Measurements from ENCODE around the gene ATP10D. TPM values are rescaled to one million over a fixed set of nuclear protein-coding genes. Genes with fewer than 3 reads are reported as not detected.
A peak's percentile ranks its signal among the peaks of the same experiment; 100 is the strongest.

The ATP10D gene
- total RNA-seq, 1 experiment from 2014 or later = 0.84 TPM

DNA sequence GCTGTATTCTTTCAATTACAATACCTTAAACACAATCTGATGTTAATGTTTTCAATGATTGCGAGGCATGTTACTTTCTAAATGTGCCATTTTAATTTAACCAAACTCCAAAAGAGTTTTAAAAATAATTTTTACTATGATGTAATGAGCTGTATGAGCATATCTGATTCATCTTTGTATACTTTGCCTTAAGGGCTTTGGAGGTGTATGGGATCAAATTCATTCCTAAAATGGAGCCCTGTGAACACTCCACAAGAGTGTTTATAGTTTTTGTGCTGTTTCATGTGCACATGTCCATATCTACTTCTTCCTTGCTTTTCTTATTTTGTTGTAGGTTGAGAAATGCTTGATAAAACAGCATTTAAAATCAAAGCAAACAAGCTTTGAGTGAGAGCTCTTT is 82.4 kb downstream of the ATP10D start:
- H4K20me1 ChIP-seq (ENCODE audit: low read length) = no peaks in the 10 kb centered on the region
- DNase-seq (peak; percentile 25), ATAC-seq (peak; percentile 64; the same call in 1 of the 2 replicates)
- H3K79me2 ChIP-seq (ENCODE audit: low read length) = no peaks in the 10 kb centered on the region
- CTCF ChIA-PET = no interaction called here
- POLR2A ChIA-PET (ENCODE audit: unreplicated experiment) = no interaction called here
- no peaks in the 10 kb centered on the region for H3F3A ChIP-seq (ENCODE audit: low read length, unreplicated experiment)
- no TSS peak for BruUV-seq (replicated peaks)
- peaks cover 13% of the 10 kb centered on the region; the same call in 1 of the 2 replicates for H3K4me1 ChIP-seq (ENCODE audit: insufficient read depth, low read length)
- H3K9ac ChIP-seq (ENCODE audit: low read length) = no peak overlapping the region
- no peak overlapping the region for H3K4me2 ChIP-seq (ENCODE audit: low read length)
- H3K9me2 ChIP-seq (replicated peaks; ENCODE audit: low read length) = no peaks in the 10 kb centered on the region
- no peaks in the 10 kb centered on the region; the same call in 1 of the 2 replicates for H3K36me3 ChIP-seq (ENCODE audit: low read depth, low read length)
- peak overlapping the region; percentile 38 for H2AFZ ChIP-seq (ENCODE audit: low read length)
- H3K27me3 ChIP-seq (ENCODE audit: low read length) = no peaks in the 10 kb centered on the region
- no peak overlapping the region for H3K27ac ChIP-seq (ENCODE audit: low read length)
- no peak overlapping the region for H3K4me3 ChIP-seq (ENCODE audit: low read length)
- H3K9me3 ChIP-seq (ENCODE audit: low read length) = no peaks in the 10 kb centered on the region
- no peak for TF ChIP-seq EZH2 (IDR thresholded peaks at IDR 0.05; ENCODE audit: low read length, unreplicated experiment)
- TF ChIP-seq, protein P1, sequence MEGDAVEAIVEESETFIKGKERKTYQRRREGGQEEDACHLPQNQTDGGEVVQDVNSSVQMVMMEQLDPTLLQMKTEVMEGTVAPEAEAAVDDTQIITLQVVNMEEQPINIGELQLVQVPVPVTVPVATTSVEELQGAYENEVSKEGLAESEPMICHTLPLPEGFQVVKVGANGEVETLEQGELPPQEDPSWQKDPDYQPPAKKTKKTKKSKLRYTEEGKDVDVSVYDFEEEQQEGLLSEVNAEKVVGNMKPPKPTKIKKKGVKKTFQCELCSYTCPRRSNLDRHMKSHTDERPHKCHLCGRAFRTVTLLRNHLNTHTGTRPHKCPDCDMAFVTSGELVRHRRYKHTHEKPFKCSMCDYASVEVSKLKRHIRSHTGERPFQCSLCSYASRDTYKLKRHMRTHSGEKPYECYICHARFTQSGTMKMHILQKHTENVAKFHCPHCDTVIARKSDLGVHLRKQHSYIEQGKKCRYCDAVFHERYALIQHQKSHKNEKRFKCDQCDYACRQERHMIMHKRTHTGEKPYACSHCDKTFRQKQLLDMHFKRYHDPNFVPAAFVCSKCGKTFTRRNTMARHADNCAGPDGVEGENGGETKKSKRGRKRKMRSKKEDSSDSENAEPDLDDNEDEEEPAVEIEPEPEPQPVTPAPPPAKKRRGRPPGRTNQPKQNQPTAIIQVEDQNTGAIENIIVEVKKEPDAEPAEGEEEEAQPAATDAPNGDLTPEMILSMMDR (conservative IDR thresholded peaks at IDR 0.05; ENCODE audit: low read depth, low read length) = no peak
- no peak for TF ChIP-seq EZH2phosphoT487 (IDR thresholded peaks at IDR 0.05; ENCODE audit: borderline replicate concordance, low read length)
- intact Hi-C loops (cut with micrococcal nuclease) = loop anchor here (10.0 kb wide), 1 partner anchor 53 kb away; no protein-coding TSS in a partner anchor

DNA sequence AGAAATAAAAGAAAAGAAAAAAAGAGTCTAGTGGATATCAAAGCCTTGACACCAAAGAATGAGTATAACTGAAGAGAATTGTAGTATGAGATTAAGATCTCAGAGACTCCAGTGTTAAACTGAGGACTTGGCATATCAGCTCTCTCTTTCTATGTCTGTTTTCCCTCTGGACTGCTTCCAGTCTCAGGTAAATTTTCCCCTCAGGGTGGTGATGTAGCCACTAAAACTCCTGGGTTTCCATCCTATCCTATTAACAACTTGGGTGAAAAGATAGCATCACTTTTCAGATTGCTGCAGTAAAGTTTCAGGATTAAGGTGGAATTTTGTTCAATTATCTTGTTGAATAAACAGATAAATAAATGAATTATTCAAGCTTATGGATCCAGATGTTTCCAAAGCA is 85.7 kb downstream of the ATP10D start:
- Histone ChIP-seq H3K9me3 (ENCODE audit: low read length) (no peaks in the 10 kb centered on the region), H3K4me1 (ENCODE audit: insufficient read depth, low read length) (peaks cover 5% of the 10 kb centered on the region; the same call in 1 of the 2 replicates), H3K36me3 (ENCODE audit: low read depth, low read length) (no peaks in the 10 kb centered on the region), H4K20me1 (ENCODE audit: low read length) (no peaks in the 10 kb centered on the region), H2AFZ (ENCODE audit: low read length) (no peak overlapping the region), H3K4me3 (ENCODE audit: low read length) (no peak overlapping the region), H3K27ac (ENCODE audit: low read length) (no peak overlapping the region), H3F3A (ENCODE audit: low read length, unreplicated experiment) (no peaks in the 10 kb centered on the region), H3K9ac (ENCODE audit: low read length) (no peak overlapping the region), H3K9me2 (replicated peaks; ENCODE audit: low read length) (no peaks in the 10 kb centered on the region), H3K4me2 (ENCODE audit: low read length) (no peak overlapping the region), H3K79me2 (ENCODE audit: low read length) (no peaks in the 10 kb centered on the region), H3K27me3 (ENCODE audit: low read length) (no peaks in the 10 kb centered on the region)
- no peak for TF ChIP-seq EZH2 (IDR thresholded peaks at IDR 0.05; ENCODE audit: low read length, unreplicated experiment)
- TF ChIP-seq, protein P1 (conservative IDR thresholded peaks at IDR 0.05; ENCODE audit: low read depth, low read length) = no peak
- TF ChIP-seq EZH2phosphoT487 (IDR thresholded peaks at IDR 0.05; ENCODE audit: borderline replicate concordance, low read length) = no peak
- ChIA-PET POLR2A (ENCODE audit: unreplicated experiment) (no interaction called here), CTCF (no interaction called here)
- intact Hi-C loops (cut with micrococcal nuclease) = no loop called here
- no TSS peak for BruUV-seq (replicated peaks)
- DNase-seq = peak; percentile 3
- ATAC-seq = no peak

DNA sequence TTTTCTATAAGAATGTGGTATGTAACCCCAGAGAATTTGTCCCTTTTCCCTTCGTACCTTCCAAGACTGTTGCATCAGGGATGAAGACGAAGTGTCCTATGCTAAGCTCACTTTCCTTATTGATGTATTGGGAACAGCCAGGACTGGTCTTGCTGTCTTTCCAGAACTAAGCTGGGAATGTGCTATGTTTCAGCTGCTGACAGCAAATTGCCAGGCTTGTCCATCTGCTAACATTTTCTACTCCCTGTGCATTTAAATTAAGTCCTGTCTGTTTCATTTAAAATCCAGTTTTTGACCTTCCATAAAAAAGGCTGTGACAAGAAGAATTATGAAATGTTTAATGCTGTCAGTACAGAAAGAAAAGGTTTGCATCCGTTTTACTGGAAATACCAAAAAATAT is 87.9 kb downstream of the ATP10D start:
- no peak for ATAC-seq
- CTCF ChIA-PET = no interaction called here
- POLR2A ChIA-PET (ENCODE audit: unreplicated experiment) = no interaction called here
- Histone ChIP-seq H2AFZ (ENCODE audit: low read length) (no peak overlapping the region), H3K9me3 (ENCODE audit: low read length) (no peaks in the 10 kb centered on the region), H3K4me1 (ENCODE audit: insufficient read depth, low read length) (no peaks in the 10 kb centered on the region), H3F3A (ENCODE audit: low read length, unreplicated experiment) (no peaks in the 10 kb centered on the region), H3K27me3 (ENCODE audit: low read length) (no peaks in the 10 kb centered on the region), H3K36me3 (ENCODE audit: low read depth, low read length) (no peaks in the 10 kb centered on the region), H3K27ac (ENCODE audit: low read length) (no peak overlapping the region), H3K9me2 (replicated peaks; ENCODE audit: low read length) (no peaks in the 10 kb centered on the region), H3K4me2 (ENCODE audit: low read length) (no peak overlapping the region), H3K9ac (ENCODE audit: low read length) (no peak overlapping the region), H4K20me1 (ENCODE audit: low read length) (no peaks in the 10 kb centered on the region), H3K79me2 (ENCODE audit: low read length) (no peaks in the 10 kb centered on the region), H3K4me3 (ENCODE audit: low read length) (no peak overlapping the region)
- BruUV-seq (replicated peaks) = no TSS peak
- intact Hi-C loops (cut with micrococcal nuclease) = no loop called here
- DNase-seq = no peak
- TF ChIP-seq EZH2 (IDR thresholded peaks at IDR 0.05; ENCODE audit: low read length, unreplicated experiment) (no peak), EZH2phosphoT487 (IDR thresholded peaks at IDR 0.05; ENCODE audit: borderline replicate concordance, low read length) (no peak)
- TF ChIP-seq, protein P1 (conservative IDR thresholded peaks at IDR 0.05; ENCODE audit: low read depth, low read length) = no peak
